Neuronal stem cell (in vitro differentiated cells): ENCODE data around the gene DNAJC7.

ENCODE experiments used
- DNase-seq: peaks from one replicate; pipeline ENCODE4 v3.0.0-alpha.2; 2013; ENCODE audit warnings: low spot score
- H2AFZ ChIP-seq: one replicate; pipeline ENCODE4 v1.6.1; 2013; ENCODE audit warnings: mild to moderate bottlenecking, low read length, inconsistent platforms
- H2AK5ac ChIP-seq: 2 replicates; pipeline ENCODE4 v1.6.1; 2013; ENCODE audit warnings: low read depth, mild to moderate bottlenecking, inconsistent platforms, low read length, moderate library complexity, mixed read lengths
- H2BK120ac ChIP-seq: 2 replicates; pipeline ENCODE4 v1.6.1; 2013; ENCODE audit warnings: low read depth, mild to moderate bottlenecking, inconsistent platforms, low read length, moderate library complexity, mixed read lengths
- H2BK12ac ChIP-seq: one replicate; pipeline ENCODE4 v1.6.1; 2013; ENCODE audit warnings: low read length, inconsistent platforms
- H2BK15ac ChIP-seq: 2 replicates; pipeline ENCODE4 v1.6.1; 2013; ENCODE audit warnings: mild to moderate bottlenecking, low read length, inconsistent platforms, mixed read lengths
- H2BK5ac ChIP-seq: one replicate; pipeline ENCODE4 v1.6.1; 2013; ENCODE audit warnings: inconsistent platforms, mild to moderate bottlenecking, low read length, moderate library complexity
- H3K14ac ChIP-seq: one replicate; pipeline ENCODE4 v1.6.1; 2013; ENCODE audit warnings: low read length, inconsistent platforms
- H3K18ac ChIP-seq: 2 replicates; pipeline ENCODE4 v1.6.1; 2013; ENCODE audit warnings: low read length, inconsistent platforms
- H3K23ac ChIP-seq: 2 replicates; pipeline ENCODE4 v1.6.1; 2013; ENCODE audit warnings: low read depth, mild to moderate bottlenecking, mixed read lengths, low read length, inconsistent platforms; ENCODE audit not compliant: poor library complexity
- H3K27ac ChIP-seq: replicated peaks from 3 replicates; pipeline ENCODE4 v1.5.1; 2013; ENCODE audit warnings: low read length, inconsistent platforms
- H3K27me3 ChIP-seq, 3 experiments: 2 replicates each; pipeline ENCODE4 v1.6.1; 2013; ENCODE audit warnings: low read length in 3 of 3, mild to moderate bottlenecking in 2 of 3, inconsistent platforms in 1 of 3, low read depth in 1 of 3, mixed read lengths in 1 of 3, moderate library complexity in 1 of 3; ENCODE audit not compliant: control insufficient read depth in 3 of 3, insufficient read depth in 3 of 3
- H3K36me3 ChIP-seq, 2 donors: replicated peaks in 1 of 2; 2 replicates each; pipeline ENCODE4 v1.6.1; 2013; ENCODE audit warnings: low read length in 2 of 2; ENCODE audit not compliant: control insufficient read depth in 2 of 2, insufficient read depth in 2 of 2
- H3K4ac ChIP-seq: 2 replicates; pipeline ENCODE4 v1.6.1; 2013; ENCODE audit warnings: inconsistent platforms, mild to moderate bottlenecking, low read length, moderate library complexity
- H3K4me1 ChIP-seq, 2 donors: 1 replicate in 1 of 2; 2 replicates in 1 of 2; pipeline ENCODE4 v1.6.1; 2013; ENCODE audit warnings: low read length in 2 of 2, low read depth in 1 of 2; ENCODE audit not compliant: control insufficient read depth in 2 of 2, insufficient read depth in 1 of 2
- H3K4me2 ChIP-seq: one replicate; pipeline ENCODE4 v1.6.1; 2013; ENCODE audit warnings: mild to moderate bottlenecking, low read length, inconsistent platforms; ENCODE audit not compliant: insufficient read depth, poor library complexity, severe bottlenecking
- H3K4me3 ChIP-seq, 2 donors: 2 replicates each; pipeline ENCODE4 v1.5.1; 2013; ENCODE audit warnings: low read length in 2 of 2, mild to moderate bottlenecking in 2 of 2, inconsistent platforms in 1 of 2, moderate library complexity in 1 of 2
- H3K79me1 ChIP-seq: one replicate; pipeline ENCODE4 v1.6.1; 2013; ENCODE audit warnings: low read depth, mild to moderate bottlenecking, inconsistent platforms, low read length, moderate library complexity
- H3K9ac ChIP-seq: one replicate; pipeline ENCODE4 v1.6.1; 2013; ENCODE audit warnings: mild to moderate bottlenecking, low read depth, low read length, inconsistent platforms; ENCODE audit not compliant: poor library complexity
- H3K9me3 ChIP-seq, 2 donors: replicated peaks in 1 of 2; 2 replicates each; pipeline versions ENCODE3 to v1.6.1; 2013; ENCODE audit warnings: low read length in 2 of 2, mild to moderate bottlenecking in 2 of 2, inconsistent platforms in 1 of 2, low read depth in 1 of 2, mixed read lengths in 1 of 2, moderate library complexity in 1 of 2; ENCODE audit not compliant: control insufficient read depth in 2 of 2, insufficient read depth in 1 of 2
- H4K8ac ChIP-seq: one replicate; pipeline ENCODE4 v1.6.1; 2013; ENCODE audit warnings: low read depth, mild to moderate bottlenecking, inconsistent platforms, low read length, moderate library complexity
- H4K91ac ChIP-seq: one replicate; pipeline ENCODE4 v1.6.1; 2013; ENCODE audit warnings: low read length, low read depth, mild to moderate bottlenecking, inconsistent platforms; ENCODE audit not compliant: poor library complexity
- whole genome bisulfite sequencing, 2 donors: extraction: QIAGEN DNeasy Blood & Tissue Kit; methylation state at CpG; one replicate each; pipeline ENCODE4 v1.1.7; 2013; ENCODE audit warnings: missing lambda C conversion rate in 2 of 2, mixed read lengths in 1 of 2; ENCODE audit not compliant: insufficient read length in 2 of 2, insufficient replicate concordance in 1 of 2; ENCODE audit errors: extremely low coverage in 2 of 2; 5-methylcytosine and 5-hydroxymethylcytosine counted together

Gene DNAJC7

GRCh38 chr17:41989702-41990419 lies 27.4 kb downstream of the DNAJC7 start:
- H3K4me1 ChIP-seq: no peaks in the 10 kb centered on the region
- no peak overlapping the region for H2BK15ac ChIP-seq
- H3K9me3 ChIP-seq: no peaks in the 10 kb centered on the region
- no CpG with 5 or more reads among the region's 5 CpGs for WGBS, 2 donors
- no peak overlapping the region for H2BK12ac ChIP-seq
- H2BK120ac ChIP-seq: no peak overlapping the region
- H3K23ac ChIP-seq: no peak overlapping the region
- no peak overlapping the region for H2BK5ac ChIP-seq
- H4K8ac ChIP-seq: no peak overlapping the region
- no peak overlapping the region for H3K27ac ChIP-seq
- no peak for DNase-seq
- no peak overlapping the region for H3K9ac ChIP-seq
- H2AK5ac ChIP-seq: no peak overlapping the region
- no peaks in the 10 kb centered on the region for H3K27me3 ChIP-seq
- no peak overlapping the region for H2AFZ ChIP-seq
- no peak overlapping the region for H3K4me3 ChIP-seq
- no peak overlapping the region for H3K14ac ChIP-seq
- H4K91ac ChIP-seq: no peak overlapping the region
- H3K79me1 ChIP-seq: peaks cover 3% of the 10 kb centered on the region
- H3K36me3 ChIP-seq: peaks cover 40 to 96% of the 10 kb centered on the region in 2 donors
- no peak overlapping the region for H3K18ac ChIP-seq
- H3K4ac ChIP-seq: no peak overlapping the region
- H3K4me2 ChIP-seq: no peak overlapping the region

- no peak overlapping the region for H2AFZ ChIP-seq
- WGBS, 2 donors: no CpG with 5 or more reads among the region's 2 CpGs
- no peak overlapping the region for H2BK12ac ChIP-seq
- H2BK15ac ChIP-seq: no peak overlapping the region
- no peak overlapping the region for H3K4ac ChIP-seq
- H3K79me1 ChIP-seq: peaks cover 3% of the 10 kb centered on the region
- H3K9me3 ChIP-seq: no peaks in the 10 kb centered on the region
- no peak for DNase-seq
- no peak overlapping the region for H2BK5ac ChIP-seq
- H3K27ac ChIP-seq: no peak overlapping the region
- no peaks in the 10 kb centered on the region for H3K27me3 ChIP-seq
- H2AK5ac ChIP-seq: no peak overlapping the region
- no peak overlapping the region for H3K9ac ChIP-seq
- no peak overlapping the region for H3K4me3 ChIP-seq
- H3K18ac ChIP-seq: no peak overlapping the region
- H3K4me2 ChIP-seq: no peak overlapping the region
- H2BK120ac ChIP-seq: no peak overlapping the region
- no peak overlapping the region for H3K14ac ChIP-seq
- no peak overlapping the region for H4K91ac ChIP-seq
- no peak overlapping the region for H3K23ac ChIP-seq
- H3K36me3 ChIP-seq: peaks cover 43 to 99% of the 10 kb centered on the region in 2 donors
- no peak overlapping the region for H4K8ac ChIP-seq
- H3K4me1 ChIP-seq: no peaks in the 10 kb centered on the region
These were observed 28.8 kb downstream of the DNAJC7 start for GRCh38 chr17:41988418-41988817.

GRCh38 chr17:41987642-41988041 lies 29.6 kb downstream of the DNAJC7 start:
- H2BK15ac ChIP-seq: no peak overlapping the region
- H3K4ac ChIP-seq: no peak overlapping the region
- no peak overlapping the region for H3K14ac ChIP-seq
- H4K91ac ChIP-seq: no peak overlapping the region
- H2BK5ac ChIP-seq: no peak overlapping the region
- H3K18ac ChIP-seq: no peak overlapping the region
- no peak overlapping the region for H2AK5ac ChIP-seq
- no peak overlapping the region for H3K4me2 ChIP-seq
- no peaks in the 10 kb centered on the region for H3K9me3 ChIP-seq
- H3K9ac ChIP-seq: no peak overlapping the region
- no peak overlapping the region for H2AFZ ChIP-seq
- no peak overlapping the region for H3K27ac ChIP-seq
- H4K8ac ChIP-seq: no peak overlapping the region
- no peak overlapping the region for H3K4me3 ChIP-seq
- no peaks in the 10 kb centered on the region for H3K27me3 ChIP-seq
- no peak overlapping the region for H3K23ac ChIP-seq
- no CpG with 5 or more reads among the region's 3 CpGs for WGBS, 2 donors
- H3K79me1 ChIP-seq: peaks cover 3% of the 10 kb centered on the region
- peaks cover 42 to 99% of the 10 kb centered on the region in 2 donors for H3K36me3 ChIP-seq
- H2BK120ac ChIP-seq: no peak overlapping the region
- no peaks in the 10 kb centered on the region for H3K4me1 ChIP-seq
- H2BK12ac ChIP-seq: no peak overlapping the region
- no peak for DNase-seq

- Histone ChIP-seq H4K8ac (no peak overlapping the region), H3K14ac (no peak overlapping the region), H3K4me1 (no peaks in the 10 kb centered on the region), H3K23ac (no peak overlapping the region), H3K4me2 (no peak overlapping the region), H3K27me3 (no peaks in the 10 kb centered on the region), H2BK5ac (no peak overlapping the region), H3K9ac (no peak overlapping the region), H2BK12ac (no peak overlapping the region), H2AK5ac (no peak overlapping the region), H3K4ac (no peak overlapping the region), H2BK120ac (no peak overlapping the region), H3K79me1 (peaks cover 1% of the 10 kb centered on the region), H3K18ac (no peak overlapping the region), H4K91ac (no peak overlapping the region), H3K27ac (no peak overlapping the region), H3K36me3 (peaks cover 46 to 99% of the 10 kb centered on the region in 2 donors), H2AFZ (no peak overlapping the region), H3K4me3 (no peak overlapping the region), H2BK15ac (no peak overlapping the region), H3K9me3 (no peaks in the 10 kb centered on the region)
- no CpG with 5 or more reads among the region's 1 CpG for WGBS, 2 donors
- no peak for DNase-seq
These were observed 30.6 kb downstream of the DNAJC7 start for GRCh38 chr17:41986634-41987033.
